OCI-LY7 (cell line): ENCODE data around the gene KCNE3. TPM values are rescaled to one million over a fixed set of nuclear protein-coding genes. Genes with fewer than 3 reads are reported as not detected.

Source experiments
- Bru-seq: library from RNA; stranded (reverse); fragments of 400-500 nt; gene quantifications from one replicate; lab custom pipeline; 2021; lab: Mats Ljungman, UMichigan
- BruChase-seq, 2 experiments: library from RNA; stranded (reverse); fragments of 400-500 nt; gene quantifications; one replicate each; lab custom pipeline; 2021; lab: Mats Ljungman, UMichigan
- BruUV-seq: library from RNA; stranded (reverse); fragments of 400-500 nt; replicated peaks from 2 replicates; lab custom pipeline; 2021; lab: Mats Ljungman, UMichigan
- CTCF ChIA-PET: fragments of 300-600 bp; sonication (Branson Sonifier 250); formaldehyde crosslinking; loops from one replicate; lab custom pipeline; 2022; ENCODE audit warnings: antibody characterized with exemption; ENCODE audit not compliant: unreplicated experiment; lab: Charles Lee
- POLR2A ChIA-PET: fragments of 300-600 bp; sonication (Branson Sonifier 250); formaldehyde crosslinking; loops from one replicate; lab custom pipeline; 2022; ENCODE audit warnings: antibody characterized with exemption; lab: Charles Lee
- DNase-seq: peaks from one replicate; pipeline ENCODE4 v3.0.0-alpha.2; 2015; ENCODE audit warnings: low spot score
- H2AFZ ChIP-seq: fragments of 200-600 bp; sonication (generic), shearing (Covaris generic); 2 replicates; pipeline ENCODE4 v1.6.1; 2014; ENCODE audit warnings: mild to moderate bottlenecking, antibody characterized with exemption, low read length, moderate library complexity
- H3K27ac ChIP-seq: fragments of 200-600 bp; sonication (generic); 2 replicates; pipeline ENCODE4 v1.5.1; 2014; ENCODE audit warnings: mixed run types, low read depth, mild to moderate bottlenecking, moderate library complexity, low read length, inconsistent platforms; ENCODE audit not compliant: poor library complexity, severe bottlenecking
- H3K36me3 ChIP-seq: fragments of 200-600 bp; sonication (generic); 2 replicates; pipeline ENCODE4 v1.6.1; 2014; ENCODE audit warnings: mild to moderate bottlenecking, antibody characterized with exemption, low read length, moderate library complexity, mixed read lengths; ENCODE audit not compliant: insufficient read depth
- H3K4me1 ChIP-seq: fragments of 200-600 bp; sonication (generic); 2 replicates; pipeline ENCODE4 v1.5.1; 2014; ENCODE audit warnings: mild to moderate bottlenecking, low read length; ENCODE audit not compliant: insufficient read depth, poor library complexity, severe bottlenecking
- H3K4me2 ChIP-seq: fragments of 200-600 bp; sonication (generic); 2 replicates; pipeline ENCODE4 v1.6.1; 2014; ENCODE audit warnings: mild to moderate bottlenecking, low read length
- H3K4me3 ChIP-seq: fragments of 200-600 bp; sonication (generic); 2 replicates; pipeline ENCODE4 v1.5.1; 2014; ENCODE audit warnings: mild to moderate bottlenecking, low read depth, low read length; ENCODE audit not compliant: poor library complexity, severe bottlenecking
- H3K79me2 ChIP-seq: fragments of 200-600 bp; sonication (generic); 2 replicates; pipeline ENCODE4 v1.6.1; 2016; ENCODE audit warnings: low read depth, mild to moderate bottlenecking, low read length, moderate library complexity, mixed read lengths; ENCODE audit not compliant: insufficient read depth
- H3K9me2 ChIP-seq: fragments of 200-600 bp; sonication (generic); 2 replicates; pipeline ENCODE4 v1.6.1; 2016; ENCODE audit warnings: mild to moderate bottlenecking, low read length, mixed read lengths; ENCODE audit not compliant: insufficient read depth
- H3K9me3 ChIP-seq: fragments of 200-600 bp; sonication (generic); 2 replicates; pipeline ENCODE4 v1.6.1; 2014; ENCODE audit warnings: mild to moderate bottlenecking, mixed run types, low read length, mixed read lengths
- H4K20me1 ChIP-seq: fragments of 200-600 bp; sonication (generic); 2 replicates; pipeline ENCODE4 v1.6.1; 2014; ENCODE audit warnings: mild to moderate bottlenecking, antibody characterized with exemption, low read length, moderate library complexity, mixed read lengths; ENCODE audit not compliant: insufficient read depth
- EZH2phosphoT487 ChIP-seq: fragments of 200-600 bp; sonication (generic); IDR thresholded peaks from 2 replicates; pipeline ENCODE4 v1.6.1; 2018; ENCODE audit warnings: low read depth, borderline replicate concordance, mild to moderate bottlenecking, mixed run types, antibody characterized with exemption, low read length, moderate library complexity, mixed read lengths
- intact Hi-C: fragments of 100-400 bp; cut with micrococcal nuclease; formaldehyde crosslinking; loops from one replicate; pipeline ENCODE4 v1.10.0; 2022; ENCODE audit not compliant: unreplicated experiment
- long read RNA-seq: library from polyadenylated mRNA; stranded (forward); transcript quantifications from one replicate; pipeline ENCODE4 v2.0.0, GENCODE V29; 2022
- total RNA-seq, 2 experiments: library from RNA; depleted of rRNA in 1 of 2; stranded (reverse); fragments of >200 nt in 1 of 2; shearing (Covaris generic) in 1 of 2; gene quantifications; 2 replicates each; pipeline ENCODE4 v1.2.3, GENCODE V29; 2014 to 2022
- TF ChIP-seq, protein P1 (sequence below): fragments of 200-600 bp; sonication (generic); conservative IDR thresholded peaks from 2 replicates; pipeline ENCODE4 v1.5.1; 2014; ENCODE audit warnings: mild to moderate bottlenecking, antibody characterized with exemption, low read length, moderate library complexity, mixed read lengths

Gene KCNE3, protein sequence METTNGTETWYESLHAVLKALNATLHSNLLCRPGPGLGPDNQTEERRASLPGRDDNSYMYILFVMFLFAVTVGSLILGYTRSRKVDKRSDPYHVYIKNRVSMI
- not detected in 2 replicates for total RNA-seq (2014; rRNA removed; shearing (Covaris generic))
- total RNA-seq (2022), result not detected in 2 replicates
- not detected for Bru-seq, nascent RNA
- BruChase-seq, experiment 1, labeled RNA remaining after a 6-hour chase, result not detected
- not detected for BruChase-seq, experiment 2, labeled RNA remaining after a 2-hour chase
- long read RNA-seq, result 0 reads

DNA sequence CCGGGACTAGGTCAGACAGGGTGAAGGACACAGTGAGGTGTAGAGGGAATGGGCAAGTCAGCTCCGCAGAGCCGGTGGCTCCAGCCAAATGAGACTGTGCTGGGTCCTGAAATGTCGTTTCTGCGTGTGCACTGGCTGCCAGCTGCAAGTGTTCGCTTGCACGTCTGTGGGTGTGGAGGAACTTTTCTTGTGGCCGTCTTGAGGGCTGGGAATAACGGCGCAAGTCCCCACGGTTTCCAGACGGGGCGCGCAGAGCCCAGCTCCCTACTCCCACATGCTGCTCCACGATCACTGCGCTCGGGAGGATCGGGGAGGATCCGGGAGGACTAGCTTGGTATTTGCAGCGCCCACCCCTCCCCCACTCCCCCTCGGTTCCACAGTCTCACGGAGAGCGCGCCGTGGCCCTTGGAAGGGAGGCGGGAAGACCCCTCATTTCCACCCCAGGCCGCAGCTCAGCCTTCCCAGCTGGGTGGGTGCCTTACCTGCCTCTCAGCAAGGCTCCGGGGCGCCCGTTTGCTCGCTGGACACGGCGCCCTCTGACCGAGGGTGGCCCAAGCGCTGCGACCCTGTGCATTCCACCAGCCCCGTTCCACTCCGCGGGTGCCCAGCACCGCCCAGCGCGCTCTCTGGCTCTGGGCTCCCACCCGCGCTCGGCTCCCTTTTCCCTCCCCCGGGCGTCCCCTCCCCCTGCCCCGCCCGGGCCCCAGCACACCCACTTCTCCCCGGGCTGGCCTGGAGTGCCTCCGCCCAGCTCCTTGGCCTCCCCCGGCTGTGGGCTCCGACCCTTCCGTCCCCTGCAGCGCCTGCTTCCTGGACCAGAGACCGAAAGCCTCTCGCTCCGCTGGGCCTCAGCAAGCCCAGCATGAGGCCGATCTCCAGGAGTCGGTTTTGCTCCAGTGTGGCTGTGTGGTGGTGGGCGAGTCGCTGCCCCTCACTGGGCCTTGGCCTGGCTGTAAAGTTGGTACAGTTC, at the start of gene KCNE3:
TSS of gene KCNE3 (minus strand) at position 634 of the 970 bp plus-strand sequence. CDS start 9,986 bp downstream, outside the sequence.
- intact Hi-C loops, result no loop called here
- H2AFZ ChIP-seq, result no peak within 1 kb of the TSS

DNA sequence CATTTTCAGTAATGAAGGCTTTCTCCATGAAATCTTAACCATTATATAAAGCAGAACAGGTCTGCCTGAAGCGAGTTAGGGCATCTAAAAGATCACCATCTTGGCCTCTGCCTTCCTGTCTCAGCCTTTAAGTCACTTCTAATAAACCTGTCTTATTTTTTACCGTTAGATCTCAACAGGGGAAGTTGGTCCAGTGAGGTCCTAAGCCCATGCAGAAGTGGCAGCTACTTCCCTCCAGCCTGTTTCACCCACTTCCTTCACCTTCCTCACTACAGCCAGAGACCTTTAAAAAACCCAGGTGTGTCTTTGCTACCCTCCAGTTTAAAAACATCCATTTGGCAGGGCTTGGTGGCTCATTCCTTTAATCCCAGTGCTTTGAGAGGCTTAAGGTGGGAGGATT, 40.2 kb upstream of the KCNE3 start:
- POLR2A ChIA-PET, result no interaction called here
- no peak for TF ChIP-seq EZH2phosphoT487
- TF ChIP-seq, protein P1, sequence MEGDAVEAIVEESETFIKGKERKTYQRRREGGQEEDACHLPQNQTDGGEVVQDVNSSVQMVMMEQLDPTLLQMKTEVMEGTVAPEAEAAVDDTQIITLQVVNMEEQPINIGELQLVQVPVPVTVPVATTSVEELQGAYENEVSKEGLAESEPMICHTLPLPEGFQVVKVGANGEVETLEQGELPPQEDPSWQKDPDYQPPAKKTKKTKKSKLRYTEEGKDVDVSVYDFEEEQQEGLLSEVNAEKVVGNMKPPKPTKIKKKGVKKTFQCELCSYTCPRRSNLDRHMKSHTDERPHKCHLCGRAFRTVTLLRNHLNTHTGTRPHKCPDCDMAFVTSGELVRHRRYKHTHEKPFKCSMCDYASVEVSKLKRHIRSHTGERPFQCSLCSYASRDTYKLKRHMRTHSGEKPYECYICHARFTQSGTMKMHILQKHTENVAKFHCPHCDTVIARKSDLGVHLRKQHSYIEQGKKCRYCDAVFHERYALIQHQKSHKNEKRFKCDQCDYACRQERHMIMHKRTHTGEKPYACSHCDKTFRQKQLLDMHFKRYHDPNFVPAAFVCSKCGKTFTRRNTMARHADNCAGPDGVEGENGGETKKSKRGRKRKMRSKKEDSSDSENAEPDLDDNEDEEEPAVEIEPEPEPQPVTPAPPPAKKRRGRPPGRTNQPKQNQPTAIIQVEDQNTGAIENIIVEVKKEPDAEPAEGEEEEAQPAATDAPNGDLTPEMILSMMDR, result no peak

More for the DNA sequence above, at the start of gene KCNE3:
- no peak for DNase-seq
- no peaks in the 10 kb centered on the region for H3K79me2 ChIP-seq
- no peak within 1 kb of the TSS for H3K27ac ChIP-seq
- H4K20me1 ChIP-seq, result no peaks in the 10 kb centered on the region
- no peak within 1 kb of the TSS for H3K4me2 ChIP-seq
- no peaks in the 10 kb centered on the region for H3K36me3 ChIP-seq
- POLR2A ChIA-PET, result interaction anchor here (0.6 kb wide), 1 partner anchor 1297 kb away, joined by 7 read pairs; no protein-coding TSS in a partner anchor
- BruUV-seq, result no TSS peak
- H3K9me2 ChIP-seq, result no peaks in the 10 kb centered on the region
- H3K4me1 ChIP-seq, result no peaks in the 10 kb centered on the region
- no peaks in the 10 kb centered on the region for H3K9me3 ChIP-seq
- CTCF ChIA-PET, result no interaction called here
- H3K4me3 ChIP-seq, result no peak within 1 kb of the TSS
- TF ChIP-seq, protein P1, result no peak
- TF ChIP-seq EZH2phosphoT487, result no peak

More for the DNA sequence above, 40.2 kb upstream of the KCNE3 start:
- Histone ChIP-seq H3K9me3 (peaks cover 4% of the 10 kb centered on the region; the same call in 1 of the 2 replicates), H3K9me2 (no peaks in the 10 kb centered on the region), H4K20me1 (no peaks in the 10 kb centered on the region), H3K27ac (no peak overlapping the region), H3K36me3 (no peaks in the 10 kb centered on the region), H3K4me3 (no peak overlapping the region), H2AFZ (no peak overlapping the region), H3K4me2 (no peak overlapping the region), H3K4me1 (no peaks in the 10 kb centered on the region), H3K79me2 (no peaks in the 10 kb centered on the region)
- intact Hi-C loops, result no loop called here
- CTCF ChIA-PET, result no interaction called here
- no peak for DNase-seq
- no TSS peak for BruUV-seq
